Testis (tissue), 2 donors: ENCODE data around the gene SPRR2G.

Experiments
- CTCF ChIP-seq, 3 experiments: fragments of 450-650 bp in 2 of 3; fragments of 200-600 bp in 1 of 3; sonication (generic) in 1 of 3; IDR thresholded peaks; one replicate each; pipeline ENCODE4 v1.5.1; 2016 to 2019; ENCODE audit warnings: antibody characterized with exemption in 3 of 3, mild to moderate bottlenecking in 2 of 3, moderate library complexity in 1 of 3
- POLR2A ChIP-seq: fragments of 450-650 bp; IDR thresholded peaks from one replicate; pipeline ENCODE4 v1.6.1; 2017; ENCODE audit warnings: antibody characterized with exemption, mild to moderate bottlenecking, moderate library complexity

- TF ChIP-seq CTCF (IDR thresholded peaks at IDR 0.05) = no peak
- no peak for TF ChIP-seq POLR2A
These were observed 44.5 kb upstream of the SPRR2G start for GRCh38 chr1:153195216-153195615.
